Panc1 (cell line): ENCODE measurements around the gene PPP1R9B. TPM values are rescaled to one million over a fixed set of nuclear protein-coding genes. Genes with fewer than 3 reads are reported as not detected.
A peak's percentile ranks its signal among the peaks of the same experiment; 100 is the strongest.

Experiments used
- ATAC-seq: fragments of 200-7000 bp; cut with Tn5 transposase; 2 replicates; pipeline ENCODE4 v1.9.1; 2020; ENCODE audit warnings: mild to moderate bottlenecking, moderate library complexity
- BruUV-seq: library from RNA; stranded (reverse); fragments of 400-500 nt; replicated peaks from 2 replicates; lab custom pipeline; 2021; lab: Mats Ljungman, UMichigan
- CTCF ChIA-PET: fragments of 300-600 bp; sonication (Branson Sonifier 250); formaldehyde crosslinking; loops from one replicate; lab custom pipeline; 2022; ENCODE audit warnings: antibody characterized with exemption; lab: Charles Lee
- POLR2A ChIA-PET: fragments of 300-600 bp; sonication (Branson Sonifier 250); formaldehyde crosslinking; loops from one replicate; lab custom pipeline; 2022; ENCODE audit warnings: antibody characterized with exemption; lab: Charles Lee
- DNase-seq: peaks from one replicate; pipeline ENCODE4 v3.0.0-alpha.2; 2010; ENCODE audit warnings: low read depth, low spot score
- H3K27ac ChIP-seq: 2 replicates; pipeline ENCODE4 v1.5.1; 2011; ENCODE audit warnings: mild to moderate bottlenecking, low read length, inconsistent platforms
- H3K27me3 ChIP-seq: fragments of 200-500 bp; sonication (Bioruptor generic); 2 replicates; pipeline ENCODE4 v1.6.0; 2014; ENCODE audit warnings: low read length, inconsistent platforms; ENCODE audit not compliant: control insufficient read depth, insufficient read depth
- H3K36me3 ChIP-seq: fragments of 200-500 bp; sonication (Bioruptor generic); 2 replicates; pipeline ENCODE4 v1.5.1; 2014; ENCODE audit warnings: inconsistent platforms, mild to moderate bottlenecking, low read length, moderate library complexity; ENCODE audit not compliant: control insufficient read depth, insufficient read depth
- H3K4me1 ChIP-seq: 2 replicates; pipeline ENCODE4 v1.5.1; 2011; ENCODE audit warnings: inconsistent platforms, mild to moderate bottlenecking, low read length, moderate library complexity; ENCODE audit not compliant: control insufficient read depth, insufficient read depth
- H3K4me3 ChIP-seq, 2 experiments: 2 replicates each; pipeline ENCODE4 v1.5.1; 2011 to 2012; ENCODE audit warnings: low read depth in 2 of 2, low read length in 2 of 2, mild to moderate bottlenecking in 2 of 2, inconsistent platforms in 1 of 2, moderate library complexity in 1 of 2
- H3K9me3 ChIP-seq: fragments of 200-500 bp; sonication (Bioruptor generic); 2 replicates; pipeline ENCODE4 v1.5.1; 2014; ENCODE audit warnings: low read depth, mild to moderate bottlenecking, inconsistent platforms, low read length, moderate library complexity; ENCODE audit not compliant: control insufficient read depth, insufficient read depth
- CTCF ChIP-seq: fragments of 450-650 bp; IDR thresholded peaks from 2 replicates; pipeline ENCODE4 v1.5.1; 2017; ENCODE audit warnings: mild to moderate bottlenecking
- POLR2AphosphoS5 ChIP-seq: IDR thresholded peaks from 2 replicates; pipeline ENCODE4 v1.6.1; 2012; ENCODE audit warnings: mild to moderate bottlenecking, low read depth, low read length, moderate library complexity
- SIN3A ChIP-seq: IDR thresholded peaks from 2 replicates; pipeline ENCODE4 v1.6.1; 2012; ENCODE audit warnings: low read depth, mild to moderate bottlenecking, low read length, moderate library complexity, borderline replicate concordance; ENCODE audit not compliant: insufficient read depth
- TCF7L2 ChIP-seq: IDR thresholded peaks from 2 replicates; pipeline ENCODE4 v1.6.1; 2011; ENCODE audit warnings: mild to moderate bottlenecking, low read depth, low read length, inconsistent platforms
- in situ Hi-C: cut with HindIII; loops from 2 replicates; pipeline ENCODE4 v1.10.0; 2016; ENCODE audit warnings: low sequenced_read_pairs, low pct_unique_long_range_greater_than_20kb
- intact Hi-C: fragments of 100-400 bp; cut with micrococcal nuclease; formaldehyde crosslinking; loops from one replicate; pipeline ENCODE4 v1.10.0; 2022; ENCODE audit not compliant: unreplicated experiment
- total RNA-seq: library from RNA; stranded (reverse); gene quantifications from one replicate; pipeline ENCODE4 v1.2.1, GENCODE V29; 2021; ENCODE audit not compliant: unreplicated experiment
- TF ChIP-seq, protein P1 (sequence below), 2 experiments: IDR thresholded peaks; 2 replicates each; pipeline ENCODE4 v1.6.1; 2011 to 2012; ENCODE audit warnings: low read depth in 2 of 2, control low read depth in 1 of 2, low read length in 1 of 2, mild to moderate bottlenecking in 1 of 2, moderate library complexity in 1 of 2; ENCODE audit not compliant: insufficient read depth in 1 of 2

PPP1R9B gene
- total RNA-seq, 1 experiment from 2014 or later = 114 TPM

- Histone ChIP-seq H3K4me1 (peaks cover 32% of the 10 kb centered on the region), H3K27ac (peak within 1 kb of the TSS; percentile 86), H3K36me3 (peaks cover 2% of the 10 kb centered on the region; the same call in 1 of the 2 replicates), H3K4me3 (peak within 1 kb of the TSS; percentile 73 to 75), H3K9me3 (no peaks in the 10 kb centered on the region), H3K27me3 (no peaks in the 10 kb centered on the region)
- ATAC-seq (peak; percentile 89), DNase-seq (no peak)
- BruUV-seq = no TSS peak
- POLR2A ChIA-PET = interaction anchor here (0.6 kb wide), 2 partner anchors 87 to 1097 kb away, joined by 6 to 11 read pairs; no protein-coding TSS in a partner anchor
- CTCF ChIA-PET = interaction anchor here (0.6 to 2.7 kb wide), 16 partner anchors 14 to 202 kb away, joined by 3 to 12 read pairs (median 4); partner anchors contain the start of gene SAMD14
- in situ Hi-C loops = no loop called here
- no peak; the same call in 1 of the 2 replicates for TF ChIP-seq SIN3A
- peak; percentile 57; the same call in 1 of the 2 replicates for TF ChIP-seq POLR2AphosphoS5
- intact Hi-C loops = loop anchor here (2.0 kb wide), 1 partner anchor 202 kb away; no protein-coding TSS in a partner anchor
Measured at GRCh38 chr17:50094753-50095619, 55.5 kb downstream of the PPP1R9B start, which contains the start of gene PDK2. Gene PDK2, plus strand, starts transcription at chr17:50095351. Its CDS starts 85 bp downstream, at chr17:50095436.

DNA sequence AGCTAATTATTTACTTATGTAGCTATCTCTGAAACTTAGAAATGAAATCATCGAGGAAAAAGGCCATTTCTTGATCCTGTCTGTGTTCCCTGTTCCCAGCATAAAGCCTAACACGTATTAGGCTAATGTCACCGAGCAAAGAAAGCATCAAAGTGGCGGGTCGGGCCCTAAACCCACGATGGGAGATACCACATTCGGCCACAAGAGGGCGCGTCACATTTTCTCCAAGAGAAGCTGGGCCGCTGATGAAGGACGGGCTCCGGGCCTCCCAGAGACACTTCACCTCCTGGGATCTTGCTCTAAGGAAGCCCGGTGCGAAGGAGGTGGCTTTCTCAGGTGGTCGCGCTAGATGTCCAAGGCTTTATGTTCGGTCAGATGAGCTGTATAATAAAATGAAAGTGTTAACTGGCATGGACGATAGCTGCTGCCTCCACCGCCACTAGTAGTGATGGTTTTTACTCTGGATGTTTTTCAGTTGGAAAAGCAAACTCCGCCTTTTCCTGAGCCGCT lies 56.2 kb downstream of the PPP1R9B start:
- intact Hi-C loops = loop anchor here (2.0 kb wide), 1 partner anchor 203 kb away; no protein-coding TSS in a partner anchor
- CTCF ChIA-PET = interaction anchor here (0.6 to 2.7 kb wide), 19 partner anchors 15 to 222 kb away, joined by 3 to 16 read pairs (median 4); partner anchors contain the start of genes ITGA3 and SAMD14
- H3K27me3 ChIP-seq = no peaks in the 10 kb centered on the region

More for the DNA sequence above, 56.2 kb downstream of the PPP1R9B start:
- peaks cover 36% of the 10 kb centered on the region for H3K4me1 ChIP-seq
- in situ Hi-C loops = no loop called here
- peak overlapping the region; percentile 86 for H3K27ac ChIP-seq
- H3K36me3 ChIP-seq = peaks cover 2% of the 10 kb centered on the region; the same call in 1 of the 2 replicates
- H3K9me3 ChIP-seq = no peaks in the 10 kb centered on the region
- POLR2A ChIA-PET = interaction anchor here (0.6 kb wide), 4 partner anchors 83 to 1096 kb away, joined by 3 to 11 read pairs (median 6); no protein-coding TSS in a partner anchor
- ATAC-seq (peak; percentile 71), DNase-seq (peak; percentile 75)
- TF ChIP-seq SIN3A (0 out of 2 replicates have a peak, but pooled peaks have one; percentile 11), POLR2AphosphoS5 (peak; percentile 79), TCF7L2 (peak; percentile 51; the same call in 1 of the 2 replicates), CTCF (peak; percentile 96)
- TF ChIP-seq, protein P1, sequence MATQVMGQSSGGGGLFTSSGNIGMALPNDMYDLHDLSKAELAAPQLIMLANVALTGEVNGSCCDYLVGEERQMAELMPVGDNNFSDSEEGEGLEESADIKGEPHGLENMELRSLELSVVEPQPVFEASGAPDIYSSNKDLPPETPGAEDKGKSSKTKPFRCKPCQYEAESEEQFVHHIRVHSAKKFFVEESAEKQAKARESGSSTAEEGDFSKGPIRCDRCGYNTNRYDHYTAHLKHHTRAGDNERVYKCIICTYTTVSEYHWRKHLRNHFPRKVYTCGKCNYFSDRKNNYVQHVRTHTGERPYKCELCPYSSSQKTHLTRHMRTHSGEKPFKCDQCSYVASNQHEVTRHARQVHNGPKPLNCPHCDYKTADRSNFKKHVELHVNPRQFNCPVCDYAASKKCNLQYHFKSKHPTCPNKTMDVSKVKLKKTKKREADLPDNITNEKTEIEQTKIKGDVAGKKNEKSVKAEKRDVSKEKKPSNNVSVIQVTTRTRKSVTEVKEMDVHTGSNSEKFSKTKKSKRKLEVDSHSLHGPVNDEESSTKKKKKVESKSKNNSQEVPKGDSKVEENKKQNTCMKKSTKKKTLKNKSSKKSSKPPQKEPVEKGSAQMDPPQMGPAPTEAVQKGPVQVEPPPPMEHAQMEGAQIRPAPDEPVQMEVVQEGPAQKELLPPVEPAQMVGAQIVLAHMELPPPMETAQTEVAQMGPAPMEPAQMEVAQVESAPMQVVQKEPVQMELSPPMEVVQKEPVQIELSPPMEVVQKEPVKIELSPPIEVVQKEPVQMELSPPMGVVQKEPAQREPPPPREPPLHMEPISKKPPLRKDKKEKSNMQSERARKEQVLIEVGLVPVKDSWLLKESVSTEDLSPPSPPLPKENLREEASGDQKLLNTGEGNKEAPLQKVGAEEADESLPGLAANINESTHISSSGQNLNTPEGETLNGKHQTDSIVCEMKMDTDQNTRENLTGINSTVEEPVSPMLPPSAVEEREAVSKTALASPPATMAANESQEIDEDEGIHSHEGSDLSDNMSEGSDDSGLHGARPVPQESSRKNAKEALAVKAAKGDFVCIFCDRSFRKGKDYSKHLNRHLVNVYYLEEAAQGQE (IDR thresholded peaks at IDR 0.05; ENCODE audit: insufficient read depth in 1 of 2, low read depth in 2 of 2, low read length in 1 of 2) = no peak
- H3K4me3 ChIP-seq = peak overlapping the region; percentile 73 to 75
- BruUV-seq = no TSS peak
